ENCODE data around the gene HDDC3. TPM values are rescaled to one million over a fixed set of nuclear protein-coding genes. Genes with fewer than 3 reads are reported as not detected.
"Not testable (repeated sequence)": the region's sequence is repeated elsewhere in the genome, so short reads cannot be mapped to it uniquely, and the experiment has no call there.

HDDC3 gene
- total RNA-seq, 2 donors from 2014 or later, result 15.9 to 19.0 TPM

- Mint-ChIP-seq H3K9me3 (no peaks in the 10 kb centered on the region), H3K4me3 (no peak overlapping the region), H3K27me3 (no peaks in the 10 kb centered on the region), H3K4me1 (no peaks in the 10 kb centered on the region), H3K36me3 (ENCODE audit: low read depth) (peaks cover 96% of the 10 kb centered on the region), H3K27ac (no peak overlapping the region)
- ATAC-seq (replicated peaks), result no peak
Measured at GRCh38 chr15:90911906-90912769, 20.2 kb downstream of the HDDC3 start.

DNA sequence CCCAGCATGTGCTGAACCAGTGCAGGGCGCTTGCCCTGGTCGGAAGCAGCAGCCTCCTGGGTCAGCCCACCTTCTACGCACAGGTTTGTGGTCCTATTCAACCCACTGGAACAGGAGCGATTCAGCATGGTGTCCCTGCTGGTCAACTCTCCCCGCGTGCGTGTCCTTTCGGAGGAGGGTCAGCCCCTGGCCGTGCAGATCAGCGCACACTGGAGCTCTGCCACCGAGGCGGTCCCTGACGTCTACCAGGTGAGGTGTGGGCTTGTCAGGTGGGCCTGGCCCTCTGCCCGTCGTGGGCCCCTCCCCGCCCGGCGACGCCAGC, 21.1 kb downstream of the HDDC3 start:
- no peaks in the 10 kb centered on the region for H3K27me3 Mint-ChIP-seq
- no peaks in the 10 kb centered on the region for H3K4me1 Mint-ChIP-seq
- peaks cover 96% of the 10 kb centered on the region for H3K36me3 Mint-ChIP-seq (ENCODE audit: low read depth)

DNA sequence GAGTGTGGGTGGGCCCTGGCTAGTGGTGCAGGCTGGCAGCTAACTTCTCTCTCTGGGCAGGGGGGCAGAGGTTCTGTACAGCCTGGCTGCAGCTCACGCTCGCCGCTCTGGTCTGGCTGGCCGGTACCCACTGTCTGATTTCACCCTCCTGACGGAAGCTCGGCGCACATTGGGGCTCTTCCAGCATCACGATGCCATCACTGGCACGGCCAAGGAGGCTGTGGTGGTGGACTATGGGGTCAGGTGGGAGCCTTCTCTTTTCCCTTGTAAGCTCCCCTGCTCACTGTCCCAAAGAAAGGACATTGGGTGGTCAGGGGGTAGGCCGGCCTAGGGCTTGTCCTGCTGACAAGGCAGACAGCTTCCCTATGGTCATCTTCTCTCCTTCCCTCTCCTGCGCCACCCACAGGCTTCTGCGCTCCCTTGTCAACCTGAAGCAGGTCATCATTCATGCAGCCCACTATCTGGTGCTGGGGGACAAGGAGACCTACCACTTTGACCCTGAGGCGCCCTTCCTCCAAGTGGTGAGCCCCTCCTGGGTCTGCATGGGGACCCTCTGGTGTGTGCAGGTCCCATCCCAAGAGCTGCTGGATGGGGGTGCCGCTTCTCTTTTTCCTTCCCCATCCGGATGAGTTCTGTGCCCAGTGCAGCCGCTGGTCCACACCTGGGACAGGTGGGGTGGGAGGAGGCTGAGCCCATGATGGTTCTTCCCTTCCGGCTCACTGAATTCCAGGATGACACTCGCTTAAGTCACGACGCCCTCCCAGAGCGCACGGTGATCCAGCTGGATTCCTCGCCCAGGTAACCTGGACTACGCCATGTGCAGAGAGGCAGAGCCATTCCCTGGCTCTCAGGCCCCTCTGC, 21.7 kb downstream of the HDDC3 start:
- Mint-ChIP-seq H3K36me3 (ENCODE audit: low read depth) (peaks cover 96% of the 10 kb centered on the region), H3K9me3 (no peaks in the 10 kb centered on the region), H3K27me3 (no peaks in the 10 kb centered on the region), H3K27ac (no peak overlapping the region), H3K4me3 (no peak overlapping the region), H3K4me1 (peaks cover 3% of the 10 kb centered on the region)
- no peak for ATAC-seq (replicated peaks)

More for the DNA sequence above, 21.1 kb downstream of the HDDC3 start:
- Mint-ChIP-seq H3K9me3 (no peaks in the 10 kb centered on the region), H3K27ac (no peak overlapping the region), H3K4me3 (no peak overlapping the region)
- no peak for ATAC-seq (replicated peaks)

DNA sequence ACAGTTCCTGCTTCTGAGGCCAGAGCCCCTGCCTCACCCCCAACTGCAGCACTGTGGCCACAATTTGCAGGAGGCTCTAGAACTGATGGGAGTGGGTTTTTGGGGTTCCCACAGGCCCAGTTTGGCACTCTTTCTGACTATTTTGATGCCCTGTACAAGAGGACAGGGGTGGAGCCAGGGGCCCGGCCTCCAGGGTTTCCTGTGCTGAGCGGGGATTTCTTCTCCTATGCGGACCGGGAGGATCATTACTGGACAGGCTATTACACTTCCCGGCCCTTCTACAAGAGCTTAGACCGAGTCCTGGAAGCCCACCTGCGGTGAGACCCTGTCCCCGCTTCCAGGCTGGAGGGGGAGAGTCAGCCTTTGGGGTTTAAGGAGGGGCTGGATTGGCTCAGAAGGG, 22.4 kb downstream of the HDDC3 start:
- H3K9me3 Mint-ChIP-seq, result no peaks in the 10 kb centered on the region
- no peak overlapping the region for H3K27ac Mint-ChIP-seq
- no peak overlapping the region for H3K4me3 Mint-ChIP-seq
- ATAC-seq (replicated peaks), result no peak
- H3K27me3 Mint-ChIP-seq, result no peaks in the 10 kb centered on the region
- peaks cover 8% of the 10 kb centered on the region for H3K4me1 Mint-ChIP-seq
- peaks cover 96% of the 10 kb centered on the region for H3K36me3 Mint-ChIP-seq (ENCODE audit: low read depth)

- not testable (repeated sequence) for H3K9me3 Mint-ChIP-seq; H3K4me3 Mint-ChIP-seq; H3K27me3 Mint-ChIP-seq; H3K27ac Mint-ChIP-seq; ATAC-seq (replicated peaks); H3K4me1 Mint-ChIP-seq
- peaks cover 96% of the 10 kb centered on the region for H3K36me3 Mint-ChIP-seq (ENCODE audit: low read depth)
Measured at GRCh38 chr15:90909449-90909848, 22.9 kb downstream of the HDDC3 start.

GRCh38 chr15:90907838-90908507, 24.4 kb downstream of the HDDC3 start:
- Mint-ChIP-seq H3K27ac (no peak overlapping the region), H3K36me3 (ENCODE audit: low read depth) (peaks cover 91% of the 10 kb centered on the region), H3K4me1 (peaks cover 8% of the 10 kb centered on the region), H3K4me3 (no peak overlapping the region), H3K9me3 (no peaks in the 10 kb centered on the region), H3K27me3 (no peaks in the 10 kb centered on the region)
- no peak for ATAC-seq (replicated peaks)

DNA sequence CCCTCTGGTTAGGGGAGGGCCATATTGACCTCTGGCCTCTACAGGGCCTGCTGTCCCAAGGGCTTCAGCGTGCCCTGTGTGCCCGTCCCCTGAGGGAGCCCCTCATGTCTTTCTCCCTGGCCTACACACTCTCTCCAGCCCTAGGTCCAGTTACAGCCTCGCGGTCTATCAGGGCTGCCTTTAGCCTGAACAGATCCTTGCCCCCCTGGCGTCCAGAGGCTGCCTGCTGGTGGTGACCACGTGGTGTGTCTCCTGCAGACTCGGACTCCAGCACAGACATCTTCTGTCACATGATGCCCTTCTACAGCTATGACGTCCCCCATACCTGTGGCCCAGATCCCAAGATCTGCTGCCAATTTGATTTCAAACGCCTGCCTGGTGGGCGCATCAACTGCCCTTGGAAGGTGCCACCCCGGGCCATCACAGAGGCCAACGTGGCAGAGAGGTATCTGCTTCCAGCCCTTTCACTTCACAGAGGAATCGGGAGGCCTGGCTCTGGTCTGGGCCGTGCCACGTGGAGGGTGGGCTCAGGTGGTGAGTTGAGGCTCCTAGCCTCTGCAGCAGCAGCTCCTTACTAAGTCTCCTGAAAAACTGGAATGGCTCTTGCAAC, 25.2 kb downstream of the HDDC3 start:
- no peak for ATAC-seq (replicated peaks)
- Mint-ChIP-seq H3K4me1 (peaks cover 8% of the 10 kb centered on the region), H3K27ac (no peak overlapping the region), H3K36me3 (ENCODE audit: low read depth) (peaks cover 87% of the 10 kb centered on the region), H3K27me3 (no peaks in the 10 kb centered on the region), H3K4me3 (no peak overlapping the region), H3K9me3 (no peaks in the 10 kb centered on the region)

DNA sequence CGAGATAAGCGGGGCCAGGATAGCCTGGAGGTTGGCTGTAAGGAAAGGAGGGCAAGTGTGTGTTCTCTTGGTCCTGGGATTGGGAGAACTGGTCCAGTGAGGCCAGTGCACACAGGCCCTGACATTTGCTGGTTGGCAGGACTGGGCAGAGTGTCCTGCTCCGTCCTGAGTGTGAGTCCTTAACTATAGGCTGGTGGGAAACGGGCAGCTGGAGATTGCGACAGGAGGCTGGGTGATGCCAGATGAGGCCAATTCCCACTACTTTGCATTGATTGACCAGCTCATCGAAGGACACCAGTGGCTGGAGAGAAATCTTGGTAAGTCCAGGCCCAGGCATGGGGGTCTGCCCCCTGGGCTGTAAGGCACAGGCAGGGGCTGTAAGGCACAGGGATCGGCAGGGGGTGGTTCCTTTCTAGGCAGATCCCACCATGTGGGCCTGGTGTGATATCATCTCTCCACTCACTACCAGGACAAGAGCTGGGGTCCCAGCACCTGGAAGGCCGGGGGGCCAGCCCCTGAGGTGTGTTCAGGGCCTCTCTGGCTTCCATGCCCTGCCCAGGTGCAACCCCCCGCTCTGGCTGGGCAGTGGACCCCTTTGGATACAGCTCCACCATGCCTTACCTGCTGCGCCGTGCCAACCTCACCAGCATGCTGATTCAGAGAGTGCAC, 26.0 kb downstream of the HDDC3 start:
- no peak for ATAC-seq (replicated peaks)
- Mint-ChIP-seq H3K4me3 (no peak overlapping the region), H3K27ac (peak overlapping the region; percentile 81), H3K4me1 (peaks cover 14% of the 10 kb centered on the region), H3K36me3 (ENCODE audit: low read depth) (peaks cover 83% of the 10 kb centered on the region), H3K9me3 (no peaks in the 10 kb centered on the region), H3K27me3 (no peaks in the 10 kb centered on the region)

GRCh38 chr15:90905306-90906180, 26.8 kb downstream of the HDDC3 start:
- peaks cover 18% of the 10 kb centered on the region for H3K4me1 Mint-ChIP-seq
- H3K9me3 Mint-ChIP-seq, result no peaks in the 10 kb centered on the region
- peak overlapping the region; percentile 81 for H3K27ac Mint-ChIP-seq
- no peak for ATAC-seq (replicated peaks)
- peak overlapping the region; percentile 49 for H3K4me3 Mint-ChIP-seq
- H3K27me3 Mint-ChIP-seq, result no peaks in the 10 kb centered on the region
- H3K36me3 Mint-ChIP-seq (ENCODE audit: low read depth), result peaks cover 76% of the 10 kb centered on the region

GRCh38 chr15:90904746-90905145, 27.6 kb downstream of the HDDC3 start:
- H3K27ac Mint-ChIP-seq, result no peak overlapping the region
- H3K4me3 Mint-ChIP-seq, result peak overlapping the region; percentile 49

GRCh38 chr15:90903733-90904536, 28.4 kb downstream of the HDDC3 start:
- no peaks in the 10 kb centered on the region for H3K9me3 Mint-ChIP-seq
- peak overlapping the region; percentile 88 for H3K27ac Mint-ChIP-seq
- peak overlapping the region; percentile 89 for H3K4me3 Mint-ChIP-seq
- ATAC-seq (replicated peaks), result peak; percentile 3
- peaks cover 18% of the 10 kb centered on the region for H3K4me1 Mint-ChIP-seq
- no peaks in the 10 kb centered on the region for H3K27me3 Mint-ChIP-seq
- H3K36me3 Mint-ChIP-seq (ENCODE audit: low read depth), result peaks cover 60% of the 10 kb centered on the region

More at GRCh38 chr15:90904746-90905145, 27.6 kb downstream of the HDDC3 start:
- Mint-ChIP-seq H3K9me3 (no peaks in the 10 kb centered on the region), H3K27me3 (no peaks in the 10 kb centered on the region), H3K36me3 (ENCODE audit: low read depth) (peaks cover 68% of the 10 kb centered on the region), H3K4me1 (peaks cover 18% of the 10 kb centered on the region)
- no peak for ATAC-seq (replicated peaks)

DNA sequence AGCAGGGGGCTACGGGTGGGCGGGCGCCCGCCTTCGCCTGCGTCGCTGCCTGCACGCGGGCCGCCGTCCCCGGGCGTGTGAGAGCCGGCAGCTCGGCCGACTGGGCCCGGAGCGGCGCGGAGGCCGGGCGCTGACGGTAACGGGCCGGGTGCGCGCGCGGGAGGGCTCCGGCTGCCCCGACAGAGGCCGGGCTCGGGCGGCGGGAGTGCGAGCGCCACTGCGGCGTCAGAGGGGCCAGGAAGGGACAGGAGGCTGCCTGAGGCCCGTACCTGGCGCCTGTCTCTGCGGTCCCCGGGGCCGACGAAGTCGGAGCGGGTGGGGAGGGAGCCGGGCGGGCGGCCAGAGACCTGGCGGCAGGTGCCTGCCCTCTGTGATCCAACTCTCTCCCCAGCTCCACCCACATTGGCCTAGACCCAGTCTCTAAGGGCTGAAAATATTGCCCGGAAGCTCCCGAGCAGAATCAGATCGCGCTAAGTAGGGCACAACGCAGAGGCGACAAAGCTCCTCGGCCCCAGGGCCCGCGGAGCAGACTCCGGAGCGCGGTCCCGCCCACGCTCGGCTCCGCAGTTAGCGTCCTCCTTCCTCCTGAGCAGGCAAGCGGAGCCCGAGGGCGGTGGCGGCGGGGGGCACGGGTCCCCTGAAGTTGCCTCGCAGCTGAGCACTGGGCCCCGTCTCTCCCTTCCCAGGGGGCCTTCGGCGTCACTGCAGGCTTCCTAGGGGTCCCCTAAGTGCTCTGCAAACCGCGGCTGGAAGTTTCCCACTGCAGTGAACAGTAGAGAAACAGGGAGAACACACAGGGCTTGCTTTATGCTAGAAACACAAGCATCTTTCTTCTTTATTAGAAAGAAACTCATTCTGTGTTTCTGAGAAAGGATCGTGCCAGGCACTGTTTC, 29.3 kb downstream of the HDDC3 start, which contains the start of gene MAN2A2:
TSS of gene MAN2A2 (plus strand) at position 463 of the 893 bp plus-strand sequence. CDS start 906 bp downstream, outside the sequence.
- H3K27ac Mint-ChIP-seq, result peak within 1 kb of the TSS; percentile 88
- H3K4me3 Mint-ChIP-seq, result peak within 1 kb of the TSS; percentile 89
- H3K27me3 Mint-ChIP-seq, result no peaks in the 10 kb centered on the region
- no peaks in the 10 kb centered on the region for H3K9me3 Mint-ChIP-seq
- peaks cover 18% of the 10 kb centered on the region for H3K4me1 Mint-ChIP-seq
- H3K36me3 Mint-ChIP-seq (ENCODE audit: low read depth), result peaks cover 53% of the 10 kb centered on the region
- ATAC-seq (replicated peaks), result peak; percentile 68
